Measurements from ENCODE around the gene GLIS1. TPM values are rescaled to one million over a fixed set of nuclear protein-coding genes. Genes with fewer than 3 reads are reported as not detected.

Gene GLIS1
- total RNA-seq, 1 experiment from 2014 or later = 1.7 TPM

DNA sequence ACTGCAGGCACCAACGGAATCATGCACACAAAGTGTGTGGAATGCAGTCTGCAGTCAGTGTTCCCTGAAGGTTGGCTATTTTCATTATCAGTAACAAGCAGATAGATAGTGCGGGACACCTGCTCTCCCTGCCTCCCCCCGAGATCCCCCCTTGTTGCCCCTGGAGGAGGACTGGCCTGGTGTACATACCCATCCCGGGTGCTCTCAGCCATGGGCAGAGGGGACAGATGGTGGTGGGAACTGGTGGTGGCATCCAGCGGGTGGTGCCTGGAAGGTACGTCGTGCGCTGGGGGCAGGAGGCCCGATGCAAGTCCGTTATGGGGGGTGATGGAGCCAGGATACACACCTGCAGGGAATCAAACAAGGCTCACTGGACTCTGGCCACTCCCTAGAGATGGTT is 224.5 kb downstream of the GLIS1 start:
- intact Hi-C loops (cut with micrococcal nuclease) = no loop called here
- Histone ChIP-seq H3K27me3 (ENCODE audit: low read length) (no peaks in the 10 kb centered on the region), H3F3A (ENCODE audit: low read length, unreplicated experiment) (peaks cover 4% of the 10 kb centered on the region), H3K4me1 (ENCODE audit: insufficient read depth, low read length) (peaks cover 25% of the 10 kb centered on the region), H3K79me2 (ENCODE audit: low read length) (no peaks in the 10 kb centered on the region), H3K4me2 (ENCODE audit: low read length) (no peak overlapping the region), H3K27ac (ENCODE audit: low read length) (no peak overlapping the region), H4K20me1 (ENCODE audit: low read length) (peaks cover 4% of the 10 kb centered on the region; the same call in 1 of the 2 replicates), H3K36me3 (ENCODE audit: low read depth, low read length) (no peaks in the 10 kb centered on the region), H3K4me3 (ENCODE audit: low read length) (no peak overlapping the region), H3K9me2 (replicated peaks; ENCODE audit: low read length) (no peaks in the 10 kb centered on the region), H2AFZ (ENCODE audit: low read length) (no peak overlapping the region), H3K9me3 (ENCODE audit: low read length) (no peaks in the 10 kb centered on the region), H3K9ac (ENCODE audit: low read length) (no peak overlapping the region)
- CTCF ChIA-PET = no interaction called here
- DNase-seq (no peak), ATAC-seq (no peak)
- no TSS peak for BruUV-seq (replicated peaks)
- POLR2A ChIA-PET (ENCODE audit: unreplicated experiment) = interaction anchor here (0.6 kb wide), 1 partner anchor 1461 kb away, joined by 8 read pairs; no protein-coding TSS in a partner anchor
- TF ChIP-seq EZH2phosphoT487 (IDR thresholded peaks at IDR 0.05; ENCODE audit: borderline replicate concordance, low read length) (no peak), EZH2 (IDR thresholded peaks at IDR 0.05; ENCODE audit: low read length, unreplicated experiment) (no peak)
- TF ChIP-seq, protein P1, sequence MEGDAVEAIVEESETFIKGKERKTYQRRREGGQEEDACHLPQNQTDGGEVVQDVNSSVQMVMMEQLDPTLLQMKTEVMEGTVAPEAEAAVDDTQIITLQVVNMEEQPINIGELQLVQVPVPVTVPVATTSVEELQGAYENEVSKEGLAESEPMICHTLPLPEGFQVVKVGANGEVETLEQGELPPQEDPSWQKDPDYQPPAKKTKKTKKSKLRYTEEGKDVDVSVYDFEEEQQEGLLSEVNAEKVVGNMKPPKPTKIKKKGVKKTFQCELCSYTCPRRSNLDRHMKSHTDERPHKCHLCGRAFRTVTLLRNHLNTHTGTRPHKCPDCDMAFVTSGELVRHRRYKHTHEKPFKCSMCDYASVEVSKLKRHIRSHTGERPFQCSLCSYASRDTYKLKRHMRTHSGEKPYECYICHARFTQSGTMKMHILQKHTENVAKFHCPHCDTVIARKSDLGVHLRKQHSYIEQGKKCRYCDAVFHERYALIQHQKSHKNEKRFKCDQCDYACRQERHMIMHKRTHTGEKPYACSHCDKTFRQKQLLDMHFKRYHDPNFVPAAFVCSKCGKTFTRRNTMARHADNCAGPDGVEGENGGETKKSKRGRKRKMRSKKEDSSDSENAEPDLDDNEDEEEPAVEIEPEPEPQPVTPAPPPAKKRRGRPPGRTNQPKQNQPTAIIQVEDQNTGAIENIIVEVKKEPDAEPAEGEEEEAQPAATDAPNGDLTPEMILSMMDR (conservative IDR thresholded peaks at IDR 0.05; ENCODE audit: low read depth, low read length) = no peak

DNA sequence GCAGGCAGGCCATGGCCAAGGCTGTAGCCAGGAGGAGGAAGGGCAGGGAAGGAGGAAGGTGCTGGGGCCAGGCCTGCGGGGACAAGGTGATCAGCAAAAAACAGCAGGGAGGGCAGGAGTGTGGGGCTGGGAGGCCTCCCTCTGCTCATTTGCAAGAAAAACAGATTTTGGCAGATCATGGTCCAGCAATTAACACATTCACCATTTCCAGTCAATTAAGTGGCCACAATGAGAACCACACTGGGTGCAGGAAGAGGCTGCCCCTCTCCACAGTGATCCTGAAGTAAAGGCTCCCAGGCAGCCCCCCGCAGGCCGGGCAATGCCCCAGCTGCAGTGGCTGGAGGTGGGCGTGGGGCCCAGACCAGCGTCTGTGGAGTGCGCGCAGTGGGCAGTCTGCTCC is 225.1 kb downstream of the GLIS1 start:
- intact Hi-C loops (cut with micrococcal nuclease) = no loop called here
- Histone ChIP-seq H3K79me2 (ENCODE audit: low read length) (no peaks in the 10 kb centered on the region), H3K27me3 (ENCODE audit: low read length) (no peaks in the 10 kb centered on the region), H3K4me2 (ENCODE audit: low read length) (no peak overlapping the region), H3K4me1 (ENCODE audit: insufficient read depth, low read length) (peaks cover 25% of the 10 kb centered on the region), H3K9me2 (replicated peaks; ENCODE audit: low read length) (no peaks in the 10 kb centered on the region), H3K27ac (ENCODE audit: low read length) (no peak overlapping the region), H3K9me3 (ENCODE audit: low read length) (no peaks in the 10 kb centered on the region), H4K20me1 (ENCODE audit: low read length) (peaks cover 4% of the 10 kb centered on the region; the same call in 1 of the 2 replicates), H3K36me3 (ENCODE audit: low read depth, low read length) (no peaks in the 10 kb centered on the region), H2AFZ (ENCODE audit: low read length) (no peak overlapping the region), H3K9ac (ENCODE audit: low read length) (no peak overlapping the region), H3F3A (ENCODE audit: low read length, unreplicated experiment) (peaks cover 4% of the 10 kb centered on the region), H3K4me3 (ENCODE audit: low read length) (no peak overlapping the region)
- ATAC-seq (no peak), DNase-seq (no peak)
- POLR2A ChIA-PET (ENCODE audit: unreplicated experiment) = no interaction called here
- CTCF ChIA-PET = no interaction called here
- TF ChIP-seq, protein P1 (conservative IDR thresholded peaks at IDR 0.05; ENCODE audit: low read depth, low read length) = no peak
- no peak for TF ChIP-seq EZH2phosphoT487 (IDR thresholded peaks at IDR 0.05; ENCODE audit: borderline replicate concordance, low read length)
- no peak for TF ChIP-seq EZH2 (IDR thresholded peaks at IDR 0.05; ENCODE audit: low read length, unreplicated experiment)
- no TSS peak for BruUV-seq (replicated peaks)
